GM19372 (cell line): Measurements from ENCODE around the gene GSTA4.
A peak's percentile ranks its signal among the peaks of the same experiment; 100 is the strongest.

Experiments used
- ATAC-seq: cut with Tn5 transposase; IDR thresholded peaks from one replicate; pipeline ENCODE4 v1.9.1; 2021; ENCODE audit warnings: mild to moderate bottlenecking, low read depth, moderate library complexity; ENCODE audit not compliant: unreplicated experiment

Gene GSTA4

GRCh38 chr6:52995089-52995912 is at the start of gene GSTA4:
TSS of gene GSTA4 (minus strand) at chr6:52995284. CDS start at chr6:52994243, 1,041 bp downstream.
- peak; percentile 94 for ATAC-seq

DNA sequence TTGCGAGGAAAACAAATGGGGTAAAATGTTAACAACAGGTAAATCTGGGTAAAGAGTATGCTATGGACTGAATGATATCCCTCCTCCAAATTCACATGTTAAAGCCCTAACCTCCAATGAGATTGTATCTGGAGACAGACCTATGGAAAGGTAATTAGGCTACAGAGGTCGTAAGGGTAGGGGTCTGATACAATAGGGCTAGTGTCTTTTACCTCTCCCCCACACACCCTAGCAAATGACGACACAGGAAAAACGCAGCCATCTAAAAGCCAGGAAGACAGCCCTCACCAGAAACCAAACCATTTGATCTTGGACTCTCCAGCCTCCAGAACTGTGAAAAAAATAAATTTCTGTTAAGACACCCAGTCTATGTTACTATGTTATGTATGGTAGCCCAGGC is 49.5 kb upstream of the GSTA4 start:
- no peak for ATAC-seq

DNA sequence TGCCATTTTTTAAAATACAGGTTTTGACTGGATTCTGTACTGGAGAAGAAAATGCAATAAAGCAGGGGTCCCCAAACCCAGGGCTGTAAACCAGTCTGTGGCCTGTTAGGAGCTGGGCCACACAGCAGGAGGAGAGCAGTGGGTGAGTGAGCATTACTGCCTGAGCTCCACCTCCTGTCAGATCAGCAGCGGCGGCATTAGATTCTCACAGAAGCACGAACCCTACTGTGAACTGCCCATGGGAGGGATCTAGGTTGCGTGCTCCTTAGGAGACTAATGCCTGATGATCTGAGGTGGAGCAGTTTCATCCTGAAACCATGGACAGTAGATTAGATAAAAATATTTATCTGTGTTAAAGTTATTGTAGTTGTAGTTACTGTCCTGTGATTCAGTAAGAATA is 49.0 kb upstream of the GSTA4 start:
- ATAC-seq: no peak

DNA sequence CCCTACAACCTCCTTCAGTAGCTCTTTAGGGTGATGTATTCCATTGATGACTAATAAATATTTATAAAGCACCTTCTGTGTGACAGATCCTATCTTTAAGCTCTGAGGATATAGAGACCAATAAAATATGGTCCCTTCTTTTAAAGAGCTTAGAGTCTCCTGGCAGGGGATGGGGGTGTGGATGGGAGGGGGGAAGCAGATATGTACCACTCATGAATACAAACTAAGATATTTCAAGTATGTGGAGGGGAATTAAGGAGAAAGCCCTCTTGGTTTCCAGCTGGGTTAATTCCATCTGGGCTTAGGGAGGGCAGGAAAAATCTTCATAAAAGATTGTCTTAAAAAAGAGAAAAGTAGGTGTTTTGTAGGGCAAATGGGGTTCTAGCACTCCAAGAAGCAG is 48.5 kb upstream of the GSTA4 start:
- ATAC-seq: no peak

- no peak for ATAC-seq
These were observed 47.0 kb upstream of the GSTA4 start for GRCh38 chr6:53042112-53042511.

GRCh38 chr6:53041356-53041755 is 46.3 kb upstream of the GSTA4 start:
- ATAC-seq: no peak

DNA sequence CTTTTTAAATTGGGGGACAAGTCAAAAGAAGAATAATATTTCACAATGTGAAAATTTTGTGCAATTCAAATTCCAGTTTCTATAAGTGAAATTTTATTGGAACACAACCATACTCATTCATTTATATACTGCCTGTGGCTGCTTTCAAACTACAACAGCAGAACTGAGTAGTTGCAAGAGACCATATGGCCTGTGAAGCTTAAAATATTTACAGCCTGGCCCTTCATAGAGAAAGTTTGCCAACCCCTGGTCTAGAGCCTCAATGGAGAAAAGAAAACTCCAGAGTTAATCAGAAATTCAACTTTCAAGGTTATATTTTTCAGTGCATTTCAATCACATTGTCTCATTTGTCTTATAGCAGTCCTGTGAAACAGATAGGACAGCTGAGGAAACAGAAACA is 43.5 kb upstream of the GSTA4 start:
- no peak for ATAC-seq

- ATAC-seq: no peak
These were observed 43.1 kb upstream of the GSTA4 start for GRCh38 chr6:53038141-53038540.

GRCh38 chr6:53035549-53036213 is 40.6 kb upstream of the GSTA4 start:
- no peak for ATAC-seq

DNA sequence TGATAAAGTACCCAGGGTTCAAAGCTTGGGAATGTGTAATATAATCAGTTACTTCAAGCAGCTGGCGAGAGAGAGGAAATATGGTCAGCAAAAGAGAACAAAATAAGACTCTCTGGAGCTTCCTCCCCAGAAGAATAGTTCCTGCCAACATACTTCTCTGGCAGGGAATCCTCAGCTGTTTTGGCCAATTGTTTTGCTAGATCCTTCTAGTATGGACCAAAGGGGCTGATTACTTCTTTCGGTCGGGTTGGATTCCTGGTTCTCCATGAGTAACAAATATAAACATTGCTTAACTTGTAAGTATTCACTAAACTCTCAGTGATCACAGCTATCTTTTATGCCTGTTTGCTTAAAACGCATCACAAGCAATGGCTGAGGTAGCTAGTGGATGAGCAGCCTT is 38.7 kb upstream of the GSTA4 start:
- ATAC-seq: no peak

GRCh38 chr6:53032849-53033248 is 37.8 kb upstream of the GSTA4 start:
- ATAC-seq: no peak

DNA sequence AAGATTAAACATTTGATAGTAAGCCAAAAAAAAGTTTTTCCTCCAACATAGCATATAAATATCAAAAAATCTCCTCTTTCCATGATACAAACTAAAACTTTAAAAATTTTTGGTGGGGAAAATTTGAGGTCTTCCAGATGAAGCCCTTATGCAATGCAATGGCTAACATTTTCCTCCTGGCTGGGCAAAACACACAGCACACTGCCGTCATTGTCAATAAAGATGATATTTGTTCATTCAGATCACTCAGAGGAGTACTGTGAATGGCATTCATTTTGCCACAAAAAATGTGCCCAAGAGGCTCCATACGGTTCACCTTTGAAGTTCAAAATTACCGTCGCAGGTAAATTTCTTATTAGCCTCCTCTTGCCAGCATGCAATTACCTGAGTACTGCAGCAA is 36.2 kb upstream of the GSTA4 start:
- no peak for ATAC-seq

DNA sequence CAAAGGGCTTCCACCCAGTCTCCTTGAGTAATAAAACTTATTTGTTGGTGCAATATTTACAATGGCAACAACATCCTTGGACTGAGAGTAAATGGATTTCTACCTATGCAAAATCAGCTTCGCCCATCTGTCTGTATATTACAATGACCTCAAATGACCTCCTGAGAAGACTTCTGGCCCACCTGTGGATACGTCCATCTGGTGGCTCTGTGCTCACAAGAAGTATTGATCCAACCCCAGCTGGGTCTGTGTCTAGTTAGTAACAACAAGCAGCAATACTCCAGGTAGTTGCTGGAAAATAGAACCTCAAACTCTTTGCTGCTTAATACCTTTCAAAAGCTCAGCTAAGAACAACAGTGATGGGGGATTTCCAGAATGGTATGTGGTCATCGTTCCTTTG is 34.7 kb upstream of the GSTA4 start:
- ATAC-seq: no peak

DNA sequence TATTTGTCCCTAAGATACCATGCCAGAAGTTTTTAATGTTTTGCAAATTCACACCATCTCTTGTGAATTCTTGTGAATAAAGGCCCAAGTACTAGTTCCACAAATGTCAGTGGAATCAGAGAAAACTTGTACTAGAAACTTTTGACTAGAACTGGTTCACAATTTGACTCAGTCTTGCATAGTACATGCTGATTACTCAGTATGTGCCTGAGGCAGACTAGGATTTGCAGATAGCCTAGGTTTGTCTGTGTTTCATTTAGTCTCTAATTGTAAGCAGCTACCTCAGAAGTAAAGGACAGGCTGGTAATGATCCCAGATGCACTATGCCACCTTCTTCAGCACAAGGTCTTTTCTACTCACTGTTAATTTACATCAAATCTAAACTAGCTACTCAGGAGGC is 34.2 kb upstream of the GSTA4 start:
- ATAC-seq: no peak

GRCh38 chr6:53028467-53028866 is 33.4 kb upstream of the GSTA4 start:
- ATAC-seq: no peak

- no peak for ATAC-seq
These were observed 32.1 kb upstream of the GSTA4 start for GRCh38 chr6:53027131-53027718.

- no peak for ATAC-seq
These were observed 31.4 kb upstream of the GSTA4 start for GRCh38 chr6:53026526-53026925.

DNA sequence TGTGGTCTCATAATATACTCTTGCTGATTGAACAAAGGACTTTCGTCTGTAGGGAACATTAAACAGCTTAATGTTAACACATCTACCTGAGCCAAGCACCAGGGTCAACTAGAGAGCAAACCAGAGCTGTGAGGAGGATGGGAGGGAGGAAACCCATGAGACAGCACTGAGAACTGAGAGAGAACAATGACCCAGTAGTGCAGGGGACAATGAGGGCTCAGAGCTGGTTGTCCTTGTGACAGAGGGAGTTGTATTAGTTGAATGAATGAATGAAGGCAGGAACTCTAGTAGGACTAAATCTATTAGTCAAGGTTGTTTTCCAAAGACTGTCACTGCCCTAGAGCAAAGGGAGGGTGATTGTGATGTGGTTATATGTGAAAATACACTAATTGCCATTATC is 28.2 kb upstream of the GSTA4 start:
- ATAC-seq: no peak

DNA sequence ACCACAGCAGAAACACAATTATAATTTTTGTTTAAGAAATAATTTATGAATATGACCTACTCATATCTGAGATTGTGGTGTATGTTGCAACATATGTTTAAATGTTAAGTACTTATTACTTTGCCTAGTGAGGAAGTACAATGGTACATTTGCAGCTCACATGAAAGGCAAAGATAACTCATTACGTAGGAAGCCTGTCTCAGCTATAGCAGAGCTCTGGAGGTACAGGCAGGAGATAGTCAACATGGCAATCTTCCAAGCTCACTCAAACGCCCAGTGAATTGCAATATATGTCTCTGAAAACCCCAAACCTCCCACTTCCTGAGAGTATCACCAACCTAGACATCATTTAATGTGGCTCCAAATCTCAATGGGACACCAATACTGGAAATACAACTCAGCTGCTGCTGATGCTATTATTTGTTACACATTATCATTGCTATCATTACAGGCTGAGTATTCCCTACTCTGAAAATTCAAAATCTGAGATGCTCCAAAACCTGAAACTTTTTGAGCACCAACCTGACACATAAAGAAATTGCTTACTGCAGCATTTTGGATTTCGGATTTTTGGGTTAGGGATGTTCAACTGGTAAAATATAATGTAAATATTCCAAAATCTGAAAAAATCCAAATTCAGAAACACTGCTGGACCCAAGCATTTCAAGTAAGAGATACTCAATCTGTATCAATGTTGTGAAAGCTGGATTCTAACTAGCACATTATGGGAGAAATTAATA is 25.1 kb upstream of the GSTA4 start:
- ATAC-seq: no peak

DNA sequence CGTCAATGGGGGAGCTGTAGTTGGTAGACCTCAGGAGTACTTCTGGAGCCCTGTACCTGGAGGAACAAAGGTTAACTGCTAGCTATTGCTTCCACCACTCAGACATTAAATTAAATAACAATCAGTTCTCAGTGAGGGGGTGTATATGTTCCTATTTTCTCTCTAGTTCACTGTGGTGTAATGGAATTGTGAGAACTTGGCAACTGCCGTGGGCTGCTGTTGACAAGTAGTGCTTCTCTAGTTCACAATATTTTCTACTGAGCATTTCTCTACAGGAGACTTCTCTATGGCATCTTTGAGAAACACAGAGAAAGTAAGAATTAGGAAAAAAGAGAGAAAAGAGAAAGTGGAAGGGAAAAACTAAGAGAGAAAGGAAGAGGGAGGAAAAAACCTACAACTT is 23.4 kb upstream of the GSTA4 start:
- no peak for ATAC-seq

DNA sequence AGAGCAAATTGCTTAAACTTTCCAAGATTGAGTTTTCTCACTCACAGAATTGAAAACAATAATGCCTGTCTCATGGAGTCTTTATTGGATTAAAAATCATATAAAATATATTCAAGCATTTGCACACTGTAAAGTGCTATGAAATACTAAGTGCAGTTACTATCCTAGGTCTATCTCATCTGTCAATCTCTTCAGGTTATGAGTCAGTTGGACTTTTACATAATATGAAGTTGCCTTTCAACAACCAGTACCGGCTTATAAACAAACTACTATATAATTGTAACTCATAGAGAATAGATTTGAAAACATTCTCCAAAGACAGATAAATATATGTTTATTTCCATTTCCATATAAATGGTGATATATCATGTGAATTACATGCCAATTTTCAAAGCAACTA is 20.4 kb upstream of the GSTA4 start:
- ATAC-seq: no peak
